Measurements from ENCODE around the gene THBD.

GRCh38 chr20:23007886-23008655 lies 41.4 kb downstream of the THBD start:
- no peak for TF ChIP-seq CTCF (IDR thresholded peaks at IDR 0.05)
- TF ChIP-seq POLR2AphosphoS5 (IDR thresholded peaks at IDR 0.05): no peak
